ENCODE results near the gene DDO. TPM values are rescaled to one million over a fixed set of nuclear protein-coding genes. Genes with fewer than 3 reads are reported as not detected.

DDO gene
- polyA plus RNA-seq, 1 donor (not counting 4 experiments of a cell fraction or from before 2014, with no cell fraction given) = not detected

- dilution Hi-C loops (cut with MboI; ENCODE audit: extremely low pct_ligation_motif_present, low sequenced_read_pairs) = no loop called here
- Histone ChIP-seq H3K4me3 (ENCODE audit: control insufficient read depth in 2 of 3, extremely low read depth in 1 of 3, insufficient read depth in 2 of 3, low read depth in 1 of 3, low read length in 3 of 3) (no peak overlapping the region), H2AFZ (ENCODE audit: control insufficient read depth, low read length) (no peak overlapping the region), H3K79me2 (ENCODE audit: control insufficient read depth, insufficient read depth, low read length) (no peaks in the 10 kb centered on the region), H3K36me3 (ENCODE audit: control insufficient read depth in 2 of 2, extremely low read depth in 1 of 2, insufficient read depth in 2 of 2, low read length in 2 of 2) (no peaks in the 10 kb centered on the region), H3K9me3 (ENCODE audit: control insufficient read depth, low read depth, low read length) (no peaks in the 10 kb centered on the region), H3K27me3 (ENCODE audit: control insufficient read depth, extremely low read depth, insufficient read depth, low read length) (no peaks in the 10 kb centered on the region), H3K4me1 (ENCODE audit: control insufficient read depth, extremely low read depth, insufficient read depth, low read length) (no peaks in the 10 kb centered on the region), H3K27ac (ENCODE audit: control insufficient read depth, insufficient read depth, low read length) (no peak overlapping the region), H3K9ac (ENCODE audit: control insufficient read depth, extremely low read depth, insufficient read depth, low read length) (no peak overlapping the region), H3K9me1 (ENCODE audit: control insufficient read depth, extremely low read depth, insufficient read depth, low read length) (no peaks in the 10 kb centered on the region), H3K4me2 (ENCODE audit: control insufficient read depth, extremely low read depth, insufficient read depth, low read depth, low read length) (no peak overlapping the region), H4K20me1 (ENCODE audit: control insufficient read depth, extremely low read depth, insufficient read depth, low read length) (no peaks in the 10 kb centered on the region)
- TF ChIP-seq EZH2 (IDR thresholded peaks at IDR 0.05; ENCODE audit: low read length) (no peak), CTCF (optimal IDR thresholded peaks at IDR 0.05 in 1 of 3, IDR thresholded peaks at IDR 0.05 in 1 of 3, conservative IDR thresholded peaks at IDR 0.05 in 1 of 3; ENCODE audit: extremely low read depth in 1 of 3, insufficient read depth in 2 of 3, low read length in 3 of 3) (no peak)
- DNase-seq (ENCODE audit: low read depth, low spot score) (no peak), FAIRE-seq (no peak)
These were observed 25.5 kb downstream of the DDO start for GRCh38 chr6:110389689-110390382.

- H3K4me3 ChIP-seq (ENCODE audit: control insufficient read depth in 2 of 3, extremely low read depth in 1 of 3, insufficient read depth in 2 of 3, low read depth in 1 of 3, low read length in 3 of 3) = no peak overlapping the region
- no peak overlapping the region for H3K4me2 ChIP-seq (ENCODE audit: control insufficient read depth, extremely low read depth, insufficient read depth, low read depth, low read length)
- H3K79me2 ChIP-seq (ENCODE audit: control insufficient read depth, insufficient read depth, low read length) = no peaks in the 10 kb centered on the region
- dilution Hi-C loops (cut with MboI; ENCODE audit: extremely low pct_ligation_motif_present, low sequenced_read_pairs) = no loop called here
- H3K27me3 ChIP-seq (ENCODE audit: control insufficient read depth, extremely low read depth, insufficient read depth, low read length) = no peaks in the 10 kb centered on the region
- H3K9ac ChIP-seq (ENCODE audit: control insufficient read depth, extremely low read depth, insufficient read depth, low read length) = no peak overlapping the region
- no peaks in the 10 kb centered on the region for H3K9me1 ChIP-seq (ENCODE audit: control insufficient read depth, extremely low read depth, insufficient read depth, low read length)
- DNase-seq (ENCODE audit: low read depth, low spot score) (no peak), FAIRE-seq (no peak)
- H3K4me1 ChIP-seq (ENCODE audit: control insufficient read depth, extremely low read depth, insufficient read depth, low read length) = no peaks in the 10 kb centered on the region
- no peaks in the 10 kb centered on the region for H3K9me3 ChIP-seq (ENCODE audit: control insufficient read depth, low read depth, low read length)
- TF ChIP-seq CTCF (optimal IDR thresholded peaks at IDR 0.05 in 1 of 3, IDR thresholded peaks at IDR 0.05 in 1 of 3, conservative IDR thresholded peaks at IDR 0.05 in 1 of 3; ENCODE audit: extremely low read depth in 1 of 3, insufficient read depth in 2 of 3, low read length in 3 of 3) (no peak), EZH2 (IDR thresholded peaks at IDR 0.05; ENCODE audit: low read length) (no peak)
- no peaks in the 10 kb centered on the region for H3K36me3 ChIP-seq (ENCODE audit: control insufficient read depth in 2 of 2, extremely low read depth in 1 of 2, insufficient read depth in 2 of 2, low read length in 2 of 2)
- no peak overlapping the region for H3K27ac ChIP-seq (ENCODE audit: control insufficient read depth, insufficient read depth, low read length)
- H4K20me1 ChIP-seq (ENCODE audit: control insufficient read depth, extremely low read depth, insufficient read depth, low read length) = no peaks in the 10 kb centered on the region
- H2AFZ ChIP-seq (ENCODE audit: control insufficient read depth, low read length) = no peak overlapping the region
These were observed 27.4 kb downstream of the DDO start for GRCh38 chr6:110387986-110388385.
